ENCODE results near the gene PROK1. TPM values are rescaled to one million over a fixed set of nuclear protein-coding genes. Genes with fewer than 3 reads are reported as not detected.

Gene PROK1
- total RNA-seq, 1 experiment from 2014 or later, result not detected

DNA sequence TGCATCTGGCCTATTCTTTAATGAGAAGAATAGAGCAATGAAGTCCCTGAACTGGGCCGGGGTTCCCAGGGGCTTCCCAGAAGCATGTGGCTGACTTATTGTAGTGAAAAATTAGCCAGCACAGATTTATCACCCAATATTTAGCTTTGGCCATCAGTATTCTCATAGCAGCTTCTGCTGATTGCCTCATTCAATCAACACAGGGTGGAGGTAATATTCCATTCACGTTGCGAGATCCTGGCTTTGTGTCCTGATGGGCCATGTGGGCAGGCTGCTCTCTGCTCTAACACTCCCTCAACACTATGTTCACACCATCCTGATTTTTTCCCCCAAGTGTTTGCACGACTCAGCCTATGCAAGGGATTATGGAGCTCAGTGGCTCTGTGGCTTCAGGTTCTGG is 22.0 kb upstream of the PROK1 start:
- POLR2A ChIA-PET (ENCODE audit: low non-redundant PET), result no interaction called here
- no peak overlapping the region for H3K4me3 ChIP-seq (ENCODE audit: low read depth, low read length, poor library complexity, severe bottlenecking)
- H3K27me3 ChIP-seq (replicated peaks; ENCODE audit: insufficient read depth, low read depth, low read length, poor library complexity), result peaks cover 65% of the 10 kb centered on the region
- no peak for DNase-seq (ENCODE audit: low spot score)
- no peaks in the 10 kb centered on the region for H3K9me3 ChIP-seq (ENCODE audit: low read depth, low read length, poor library complexity, severe bottlenecking)
- H3K27ac ChIP-seq (ENCODE audit: low read depth, low read length, poor library complexity, severe bottlenecking), result no peak overlapping the region
- H3K36me3 ChIP-seq (ENCODE audit: insufficient read depth, low read length, poor library complexity, severe bottlenecking), result no peaks in the 10 kb centered on the region
- no TSS peak for BruUV-seq (replicated peaks)
- CTCF ChIA-PET, result no interaction called here
- H3K4me1 ChIP-seq (ENCODE audit: insufficient read depth, low read length, poor library complexity, severe bottlenecking), result no peaks in the 10 kb centered on the region
- TF ChIP-seq, protein P1, sequence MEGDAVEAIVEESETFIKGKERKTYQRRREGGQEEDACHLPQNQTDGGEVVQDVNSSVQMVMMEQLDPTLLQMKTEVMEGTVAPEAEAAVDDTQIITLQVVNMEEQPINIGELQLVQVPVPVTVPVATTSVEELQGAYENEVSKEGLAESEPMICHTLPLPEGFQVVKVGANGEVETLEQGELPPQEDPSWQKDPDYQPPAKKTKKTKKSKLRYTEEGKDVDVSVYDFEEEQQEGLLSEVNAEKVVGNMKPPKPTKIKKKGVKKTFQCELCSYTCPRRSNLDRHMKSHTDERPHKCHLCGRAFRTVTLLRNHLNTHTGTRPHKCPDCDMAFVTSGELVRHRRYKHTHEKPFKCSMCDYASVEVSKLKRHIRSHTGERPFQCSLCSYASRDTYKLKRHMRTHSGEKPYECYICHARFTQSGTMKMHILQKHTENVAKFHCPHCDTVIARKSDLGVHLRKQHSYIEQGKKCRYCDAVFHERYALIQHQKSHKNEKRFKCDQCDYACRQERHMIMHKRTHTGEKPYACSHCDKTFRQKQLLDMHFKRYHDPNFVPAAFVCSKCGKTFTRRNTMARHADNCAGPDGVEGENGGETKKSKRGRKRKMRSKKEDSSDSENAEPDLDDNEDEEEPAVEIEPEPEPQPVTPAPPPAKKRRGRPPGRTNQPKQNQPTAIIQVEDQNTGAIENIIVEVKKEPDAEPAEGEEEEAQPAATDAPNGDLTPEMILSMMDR (conservative IDR thresholded peaks at IDR 0.05; ENCODE audit: low read depth, low read length), result no peak
- no peak for TF ChIP-seq EZH2 (IDR thresholded peaks at IDR 0.05; ENCODE audit: borderline replicate concordance, low read depth, low read length, poor library complexity, severe bottlenecking)
- intact Hi-C loops (cut with micrococcal nuclease; ENCODE audit: unreplicated experiment), result no loop called here

- CTCF ChIA-PET, result interaction anchor here (1.0 kb wide), 1 partner anchor 65 kb away, joined by 3 read pairs; no protein-coding TSS in a partner anchor
- TF ChIP-seq, protein P1 (conservative IDR thresholded peaks at IDR 0.05; ENCODE audit: low read depth, low read length), result no peak
- TF ChIP-seq EZH2 (IDR thresholded peaks at IDR 0.05; ENCODE audit: borderline replicate concordance, low read depth, low read length, poor library complexity, severe bottlenecking), result no peak
- no TSS peak for BruUV-seq (replicated peaks)
- POLR2A ChIA-PET (ENCODE audit: low non-redundant PET), result no interaction called here
- Histone ChIP-seq H3K27me3 (replicated peaks; ENCODE audit: insufficient read depth, low read depth, low read length, poor library complexity) (peaks cover 74% of the 10 kb centered on the region), H3K4me3 (ENCODE audit: low read depth, low read length, poor library complexity, severe bottlenecking) (no peak overlapping the region), H3K9me3 (ENCODE audit: low read depth, low read length, poor library complexity, severe bottlenecking) (no peaks in the 10 kb centered on the region), H3K4me1 (ENCODE audit: insufficient read depth, low read length, poor library complexity, severe bottlenecking) (no peaks in the 10 kb centered on the region), H3K36me3 (ENCODE audit: insufficient read depth, low read length, poor library complexity, severe bottlenecking) (no peaks in the 10 kb centered on the region), H3K27ac (ENCODE audit: low read depth, low read length, poor library complexity, severe bottlenecking) (no peak overlapping the region)
- DNase-seq (ENCODE audit: low spot score), result no peak
- intact Hi-C loops (cut with micrococcal nuclease; ENCODE audit: unreplicated experiment), result no loop called here
These were observed 20.6 kb upstream of the PROK1 start for GRCh38 chr1:110430366-110430765.

- POLR2A ChIA-PET (ENCODE audit: low non-redundant PET), result no interaction called here
- CTCF ChIA-PET, result no interaction called here
- Histone ChIP-seq H3K4me1 (ENCODE audit: insufficient read depth, low read length, poor library complexity, severe bottlenecking) (no peaks in the 10 kb centered on the region), H3K9me3 (ENCODE audit: low read depth, low read length, poor library complexity, severe bottlenecking) (no peaks in the 10 kb centered on the region), H3K36me3 (ENCODE audit: insufficient read depth, low read length, poor library complexity, severe bottlenecking) (no peaks in the 10 kb centered on the region), H3K27ac (ENCODE audit: low read depth, low read length, poor library complexity, severe bottlenecking) (no peak overlapping the region), H3K4me3 (ENCODE audit: low read depth, low read length, poor library complexity, severe bottlenecking) (no peak overlapping the region), H3K27me3 (replicated peaks; ENCODE audit: insufficient read depth, low read depth, low read length, poor library complexity) (peaks cover 79% of the 10 kb centered on the region)
- BruUV-seq (replicated peaks), result no TSS peak
- intact Hi-C loops (cut with micrococcal nuclease; ENCODE audit: unreplicated experiment), result no loop called here
- no peak for DNase-seq (ENCODE audit: low spot score)
- no peak for TF ChIP-seq EZH2 (IDR thresholded peaks at IDR 0.05; ENCODE audit: borderline replicate concordance, low read depth, low read length, poor library complexity, severe bottlenecking)
- TF ChIP-seq, protein P1 (conservative IDR thresholded peaks at IDR 0.05; ENCODE audit: low read depth, low read length), result no peak
These were observed 20.0 kb upstream of the PROK1 start for GRCh38 chr1:110430901-110431300.

Data from A673 (cell line).